K562 (cell line): ENCODE data around the gene LEPROT. TPM values are rescaled to one million over a fixed set of nuclear protein-coding genes. Genes with fewer than 3 reads are reported as not detected.

Source experiments
- ASH1L ChIP-seq: fragments of 450-650 bp; IDR thresholded peaks from 2 replicates; pipeline ENCODE4 v1.6.1; 2018; ENCODE audit warnings: borderline replicate concordance, mild to moderate bottlenecking, low read depth; ENCODE audit not compliant: partially characterized antibody
- BRD9 ChIP-seq: fragments of 450-650 bp; IDR thresholded peaks from 2 replicates; pipeline ENCODE4 v1.6.1; 2018; ENCODE audit warnings: low read depth; ENCODE audit not compliant: partially characterized antibody
- CBX3 ChIP-seq, 2 experiments: IDR thresholded peaks; 1 replicate in 1 of 2; 2 replicates in 1 of 2; pipeline ENCODE4 v1.6.1; 2012; ENCODE audit warnings: inconsistent platforms in 2 of 2, low read length in 2 of 2, borderline replicate concordance in 1 of 2, control low read depth in 1 of 2
- CSDE1 ChIP-seq, 2 experiments: fragments of 450-650 bp; IDR thresholded peaks; 2 replicates each; pipeline ENCODE4 v1.6.1; 2016; ENCODE audit warnings: mild to moderate bottlenecking in 1 of 2
- GTF2E2 ChIP-seq: fragments of 200-800 bp; sonication (Bioruptor generic); IDR thresholded peaks from 2 replicates; pipeline ENCODE4 v1.6.1; 2016; ENCODE audit warnings: missing genetic modification characterization, missing compliant biosample characterization
- KDM4B ChIP-seq, 2 experiments: fragments of 450-650 bp in 1 of 2; sonication (generic) in 1 of 2; IDR thresholded peaks; 2 replicates each; pipeline ENCODE4 v1.6.1; 2016 to 2017; ENCODE audit warnings: borderline replicate concordance in 2 of 2, antibody characterized with exemption in 1 of 2, low read depth in 1 of 2, mild to moderate bottlenecking in 1 of 2
- MAFG ChIP-seq: fragments of 450-650 bp; conservative IDR thresholded peaks from 2 replicates; pipeline ENCODE4 v1.6.1; 2016; ENCODE audit warnings: missing genetic modification characterization, missing compliant biosample characterization
- MYC ChIP-seq, 2 experiments: fragments of 250-450 bp in 1 of 2; sonication (Bioruptor Pico) in 1 of 2; IDR thresholded peaks; 2 replicates each; pipeline versions ENCODE4 v1.5.1 to v1.6.1; 2012 to 2021; ENCODE audit warnings: low read depth in 2 of 2, borderline replicate concordance in 1 of 2, improper control_type of control experiment in 1 of 2, low read length in 1 of 2, mild to moderate bottlenecking in 1 of 2, moderate library complexity in 1 of 2
- NFIC ChIP-seq: fragments of 450-650 bp; IDR thresholded peaks from 2 replicates; pipeline ENCODE4 v1.6.1; 2017; ENCODE audit warnings: mild to moderate bottlenecking, inconsistent platforms
- RBM22 ChIP-seq: fragments of 200-400 bp; formaldehyde crosslinking; IDR thresholded peaks from 2 replicates; pipeline ENCODE4 v1.6.1; 2018; ENCODE audit warnings: low read length, low read depth; ENCODE audit not compliant: poor library complexity, severe bottlenecking
- SIX5 ChIP-seq, 2 experiments: IDR thresholded peaks; 2 replicates each; pipeline ENCODE4 v1.6.1; 2011; ENCODE audit warnings: low read length in 2 of 2, borderline replicate concordance in 1 of 2, low read depth in 1 of 2, mild to moderate bottlenecking in 1 of 2, moderate library complexity in 1 of 2; ENCODE audit not compliant: insufficient read depth in 1 of 2
- SMARCC2 ChIP-seq: fragments of 450-650 bp; IDR thresholded peaks from 2 replicates; pipeline ENCODE4 v1.6.1; 2017; ENCODE audit warnings: antibody characterized with exemption, moderate library complexity, mild to moderate bottlenecking, low read depth
- U2AF2 ChIP-seq: fragments of 200-400 bp; formaldehyde crosslinking; optimal IDR thresholded peaks from 2 replicates; pipeline ENCODE3; 2017; ENCODE audit warnings: low read depth, mild to moderate bottlenecking, low read length
- ZC3H8 ChIP-seq: fragments of 450-650 bp; IDR thresholded peaks from 2 replicates; pipeline ENCODE4 v1.6.1; 2017
- ZFP36 ChIP-seq: fragments of 150-350 bp; IDR thresholded peaks from 2 replicates; pipeline ENCODE4 v1.6.1; 2018; ENCODE audit warnings: low read length, low read depth; ENCODE audit not compliant: partially characterized antibody
- ZNF431 ChIP-seq: sonication (generic); formaldehyde crosslinking; IDR thresholded peaks from 2 replicates; pipeline ENCODE4 v1.8.0; 2022; ENCODE audit warnings: mild to moderate bottlenecking, missing genetic modification reagents
- ZNF507 ChIP-seq: conservative IDR thresholded peaks from 2 replicates; pipeline ENCODE4 v1.6.1; 2017; ENCODE audit warnings: missing genetic modification characterization, missing compliant biosample characterization
- ZNF584 ChIP-seq: fragments of 200-800 bp; sonication (Bioruptor generic); IDR thresholded peaks from 2 replicates; pipeline ENCODE4 v1.6.1; 2016; ENCODE audit warnings: low read depth, mild to moderate bottlenecking, missing genetic modification characterization, missing compliant biosample characterization
- polyA plus RNA-seq, 8 experiments: library from polyadenylated mRNA; depleted of rRNA in 4 of 8; stranded (reverse) in 5 of 8; unstranded in 3 of 8; fragments of >200 nt; fragmentation: Nextera tagmentation in 2 of 8; fragmentation: Illumina TruSeq in 1 of 8; extraction: Ambion mirVana in 2 of 8; extraction: Trizol in 1 of 8; gene quantifications; 2 replicates each; pipeline versions ENCODE4 v1.2.1 to v1.2.3, GENCODE V29; 2011 to 2014; ENCODE audit warnings: inconsistent platforms in 1 of 8, missing spikeins in 1 of 8
- total RNA-seq, 7 experiments: library from RNA; depleted of rRNA in 6 of 7; stranded (reverse); fragments of >200 nt in 6 of 7; fragmentation: Illumina TruSeq in 2 of 7; extraction: Trizol in 2 of 7; gene quantifications; 2 replicates each; pipeline versions ENCODE4 v1.2.1 to v1.2.3, GENCODE V29; 2011 to 2021; ENCODE audit warnings: low replicate concordance in 1 of 7
- TF ChIP-seq, protein P1 (sequence below): sonication (generic); formaldehyde crosslinking; IDR thresholded peaks from 2 replicates; pipeline ENCODE4 v1.8.1; 2023; ENCODE audit warnings: mild to moderate bottlenecking, missing genetic modification reagents
- TF ChIP-seq, protein P2 (sequence below): fragments of 450-650 bp; conservative IDR thresholded peaks from 2 replicates; pipeline ENCODE4 v1.6.1; 2016; ENCODE audit warnings: missing genetic modification characterization, low read depth, mild to moderate bottlenecking, control low read depth, missing compliant biosample characterization
- TF ChIP-seq, protein P3 (sequence below): fragments of 250-450 bp; sonication (Bioruptor Pico); IDR thresholded peaks from 2 replicates; pipeline ENCODE4 v1.4.0; 2020; ENCODE audit warnings: mild to moderate bottlenecking, moderate library complexity
- TF ChIP-seq, protein P4 (sequence below): fragments of 200-800 bp; sonication (Bioruptor generic); IDR thresholded peaks from 2 replicates; pipeline ENCODE4 v1.6.1; 2017; ENCODE audit warnings: missing genetic modification characterization, missing compliant biosample characterization

Gene LEPROT
- total and polyA plus RNA-seq, 9 of the 15 experiments (the other 6 are each of a cell fraction or from before 2014, with no cell fraction given), result 28.1 to 97.5 (median 45.8) TPM

DNA sequence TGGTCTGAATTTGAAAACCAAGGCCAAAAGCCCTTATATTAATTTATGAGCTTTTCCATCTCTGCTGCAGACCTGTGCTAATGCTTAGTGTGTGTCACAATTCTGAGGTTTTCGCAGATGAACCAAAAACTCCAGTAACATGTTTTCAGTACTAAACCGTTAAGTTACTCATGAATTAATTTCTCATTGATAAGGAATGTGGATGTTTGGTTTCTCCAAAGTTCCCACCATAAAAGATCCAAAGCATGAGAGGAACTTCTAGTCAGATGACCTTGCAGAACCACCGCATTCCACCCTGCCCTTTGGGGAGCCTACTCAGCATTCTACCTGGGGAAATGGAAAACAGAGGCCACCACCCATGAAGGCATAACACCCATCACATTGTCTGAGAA lies 7.5 kb upstream of the LEPROT start (continued):
- TF ChIP-seq ASH1L, result no peak
- TF ChIP-seq ZNF507, result 0 out of 2 replicates have a peak, but pooled peaks have one; percentile 8
- TF ChIP-seq, protein P1, sequence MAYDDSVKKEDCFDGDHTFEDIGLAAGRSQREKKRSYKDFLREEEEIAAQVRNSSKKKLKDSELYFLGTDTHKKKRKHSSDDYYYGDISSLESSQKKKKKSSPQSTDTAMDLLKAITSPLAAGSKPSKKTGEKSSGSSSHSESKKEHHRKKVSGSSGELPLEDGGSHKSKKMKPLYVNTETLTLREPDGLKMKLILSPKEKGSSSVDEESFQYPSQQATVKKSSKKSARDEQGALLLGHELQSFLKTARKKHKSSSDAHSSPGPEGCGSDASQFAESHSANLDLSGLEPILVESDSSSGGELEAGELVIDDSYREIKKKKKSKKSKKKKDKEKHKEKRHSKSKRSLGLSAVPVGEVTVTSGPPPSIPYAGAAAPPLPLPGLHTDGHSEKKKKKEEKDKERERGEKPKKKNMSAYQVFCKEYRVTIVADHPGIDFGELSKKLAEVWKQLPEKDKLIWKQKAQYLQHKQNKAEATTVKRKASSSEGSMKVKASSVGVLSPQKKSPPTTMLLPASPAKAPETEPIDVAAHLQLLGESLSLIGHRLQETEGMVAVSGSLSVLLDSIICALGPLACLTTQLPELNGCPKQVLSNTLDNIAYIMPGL, result no peak
- TF ChIP-seq, protein P2, sequence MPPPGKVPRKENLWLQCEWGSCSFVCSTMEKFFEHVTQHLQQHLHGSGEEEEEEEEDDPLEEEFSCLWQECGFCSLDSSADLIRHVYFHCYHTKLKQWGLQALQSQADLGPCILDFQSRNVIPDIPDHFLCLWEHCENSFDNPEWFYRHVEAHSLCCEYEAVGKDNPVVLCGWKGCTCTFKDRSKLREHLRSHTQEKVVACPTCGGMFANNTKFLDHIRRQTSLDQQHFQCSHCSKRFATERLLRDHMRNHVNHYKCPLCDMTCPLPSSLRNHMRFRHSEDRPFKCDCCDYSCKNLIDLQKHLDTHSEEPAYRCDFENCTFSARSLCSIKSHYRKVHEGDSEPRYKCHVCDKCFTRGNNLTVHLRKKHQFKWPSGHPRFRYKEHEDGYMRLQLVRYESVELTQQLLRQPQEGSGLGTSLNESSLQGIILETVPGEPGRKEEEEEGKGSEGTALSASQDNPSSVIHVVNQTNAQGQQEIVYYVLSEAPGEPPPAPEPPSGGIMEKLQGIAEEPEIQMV (tag), result 0 out of 2 replicates have a peak, but pooled peaks have one; percentile 30
- TF ChIP-seq ZNF431, result no peak
- TF ChIP-seq MYC (IDR thresholded peaks at IDR 0.05; ENCODE audit: low read depth, low read length), result no peak
- no peak for TF ChIP-seq MYC (CRISPR knock-in tag; IDR thresholded peaks at IDR 0.05; ENCODE audit: borderline replicate concordance, low read depth)
- no peak for TF ChIP-seq SIX5 (IDR thresholded peaks at IDR 0.05; ENCODE audit: borderline replicate concordance in 1 of 2, insufficient read depth in 1 of 2, low read depth in 1 of 2, low read length in 2 of 2)
- peak in 1 of 2 experiments; percentile 14; a peak in 1 of 4 replicates for TF ChIP-seq CSDE1 (IDR thresholded peaks at IDR 0.05)
- no peak for TF ChIP-seq ZFP36
- no peak for TF ChIP-seq U2AF2
- no peak for TF ChIP-seq NFIC
- TF ChIP-seq MAFG, result peak; percentile 26
- no peak for TF ChIP-seq KDM4B (IDR thresholded peaks at IDR 0.05; ENCODE audit: borderline replicate concordance in 2 of 2, low read depth in 1 of 2)
- TF ChIP-seq SMARCC2, result no peak
- no peak for TF ChIP-seq BRD9
- TF ChIP-seq, protein P3, sequence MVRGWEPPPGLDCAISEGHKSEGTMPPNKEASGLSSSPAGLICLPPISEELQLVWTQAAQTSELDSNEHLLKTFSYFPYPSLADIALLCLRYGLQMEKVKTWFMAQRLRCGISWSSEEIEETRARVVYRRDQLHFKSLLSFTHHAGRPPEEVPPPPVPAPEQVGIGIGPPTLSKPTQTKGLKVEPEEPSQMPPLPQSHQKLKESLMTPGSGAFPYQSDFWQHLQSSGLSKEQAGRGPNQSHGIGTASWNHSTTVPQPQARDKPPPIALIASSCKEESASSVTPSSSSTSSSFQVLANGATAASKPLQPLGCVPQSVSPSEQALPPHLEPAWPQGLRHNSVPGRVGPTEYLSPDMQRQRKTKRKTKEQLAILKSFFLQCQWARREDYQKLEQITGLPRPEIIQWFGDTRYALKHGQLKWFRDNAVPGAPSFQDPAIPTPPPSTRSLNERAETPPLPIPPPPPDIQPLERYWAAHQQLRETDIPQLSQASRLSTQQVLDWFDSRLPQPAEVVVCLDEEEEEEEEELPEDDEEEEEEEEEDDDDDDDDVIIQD (CRISPR knock-in tag), result no peak
- TF ChIP-seq, protein P4, sequence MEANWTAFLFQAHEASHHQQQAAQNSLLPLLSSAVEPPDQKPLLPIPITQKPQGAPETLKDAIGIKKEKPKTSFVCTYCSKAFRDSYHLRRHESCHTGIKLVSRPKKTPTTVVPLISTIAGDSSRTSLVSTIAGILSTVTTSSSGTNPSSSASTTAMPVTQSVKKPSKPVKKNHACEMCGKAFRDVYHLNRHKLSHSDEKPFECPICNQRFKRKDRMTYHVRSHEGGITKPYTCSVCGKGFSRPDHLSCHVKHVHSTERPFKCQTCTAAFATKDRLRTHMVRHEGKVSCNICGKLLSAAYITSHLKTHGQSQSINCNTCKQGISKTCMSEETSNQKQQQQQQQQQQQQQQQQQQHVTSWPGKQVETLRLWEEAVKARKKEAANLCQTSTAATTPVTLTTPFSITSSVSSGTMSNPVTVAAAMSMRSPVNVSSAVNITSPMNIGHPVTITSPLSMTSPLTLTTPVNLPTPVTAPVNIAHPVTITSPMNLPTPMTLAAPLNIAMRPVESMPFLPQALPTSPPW (CRISPR knock-in tag), result no peak
- TF ChIP-seq ZNF584, result no peak
- TF ChIP-seq ZC3H8, result no peak
- TF ChIP-seq RBM22, result no peak
- 0 out of 2 replicates have a peak, but pooled peaks have one; percentile 9 for TF ChIP-seq GTF2E2 (tag)
- no peak for TF ChIP-seq CBX3 (IDR thresholded peaks at IDR 0.05; ENCODE audit: borderline replicate concordance in 1 of 2, low read length in 2 of 2)
